Activated CD8-positive, alpha-beta T cell treated with anti-CD3 and anti-CD28 coated beads, Interleukin-2, amount 10 ng/mL, durations not matched to agents 7 days and 5 days (primary cell): ENCODE measurements around the gene FOXD4. TPM values are rescaled to one million over a fixed set of nuclear protein-coding genes. Genes with fewer than 3 reads are reported as not detected.
"Not testable (repeated sequence)": the region's sequence is repeated elsewhere in the genome, so short reads cannot be mapped to it uniquely, and the experiment has no call there.

Source experiments
- ATAC-seq: fragments of 150-1000 bp; cut with Tn5 transposase; one replicate; pipeline ENCODE4 v1.10.0; 2021; ENCODE audit warnings: moderate library complexity
- CTCF ChIA-PET: fragments of 350-600 bp; sonication (Branson Sonifier 250); formaldehyde crosslinking; loops from one replicate; lab custom pipeline; 2021; ENCODE audit warnings: antibody characterized with exemption; lab: Charles Lee
- POLR2A ChIA-PET: fragments of 350-600 bp; sonication (Branson Sonifier 250); formaldehyde crosslinking; loops from one replicate; lab custom pipeline; 2021; ENCODE audit warnings: antibody characterized with exemption; lab: Charles Lee
- DNase-seq: peaks from one replicate; pipeline ENCODE4 v3.0.0-alpha.2; 2020
- H3K27ac Mint-ChIP-seq: one replicate; pipeline ENCODE4 v1.8.0; 2021; ENCODE audit warnings: mild to moderate bottlenecking, mixed read lengths
- H3K27me3 Mint-ChIP-seq: one replicate; pipeline ENCODE4 v1.8.0; 2021; ENCODE audit warnings: low read depth, mixed read lengths
- H3K36me3 Mint-ChIP-seq: one replicate; pipeline ENCODE4 v1.8.0; 2021; ENCODE audit warnings: low read depth, mixed read lengths
- H3K4me1 Mint-ChIP-seq: one replicate; pipeline ENCODE4 v1.8.0; 2021; ENCODE audit warnings: low read depth, mixed read lengths
- H3K4me3 Mint-ChIP-seq: one replicate; pipeline ENCODE4 v1.8.0; 2021; ENCODE audit warnings: mild to moderate bottlenecking, mixed read lengths
- H3K9me3 Mint-ChIP-seq: one replicate; pipeline ENCODE4 v1.8.0; 2022; ENCODE audit warnings: mixed read lengths; ENCODE audit not compliant: insufficient read depth
- total RNA-seq, 2 experiments: library from RNA; stranded (reverse); gene quantifications; one replicate each; pipeline ENCODE4 v1.2.3, GENCODE V29; 2021

FOXD4 gene
- total RNA-seq, result under 1 TPM in 1 of 2 experiments, not detected in 1; 0.52 TPM

- CTCF ChIA-PET, POLR2A ChIA-PET, H3K9me3 Mint-ChIP-seq, DNase-seq, ATAC-seq, H3K36me3 Mint-ChIP-seq, H3K27ac Mint-ChIP-seq: not testable (repeated sequence)
- Mint-ChIP-seq H3K4me1 (peaks cover 25% of the 10 kb centered on the region), H3K27me3 (peaks cover 25% of the 10 kb centered on the region), H3K4me3 (peak within 1 kb of the TSS; percentile 36)
Observed at GRCh38 chr9:117995-118467, at the start of gene FOXD4. Gene FOXD4 (minus strand): TSS chr9:118417. CDS start chr9:118119, 298 bp downstream.

GRCh38 chr9:159871-160270 lies 41.7 kb upstream of the FOXD4 start:
- H3K27me3 Mint-ChIP-seq, CTCF ChIA-PET, H3K27ac Mint-ChIP-seq, H3K4me3 Mint-ChIP-seq, H3K4me1 Mint-ChIP-seq, H3K9me3 Mint-ChIP-seq, H3K36me3 Mint-ChIP-seq, DNase-seq, ATAC-seq, POLR2A ChIA-PET: not testable (repeated sequence)

- H3K9me3 Mint-ChIP-seq, H3K27ac Mint-ChIP-seq, H3K27me3 Mint-ChIP-seq, CTCF ChIA-PET, H3K36me3 Mint-ChIP-seq, ATAC-seq, DNase-seq, POLR2A ChIA-PET, H3K4me1 Mint-ChIP-seq, H3K4me3 Mint-ChIP-seq: not testable (repeated sequence)
Observed at GRCh38 chr9:151173-151572, 33.0 kb upstream of the FOXD4 start.

GRCh38 chr9:139880-140279 lies 21.7 kb upstream of the FOXD4 start:
- H3K27me3 Mint-ChIP-seq, H3K9me3 Mint-ChIP-seq, H3K36me3 Mint-ChIP-seq, CTCF ChIA-PET, H3K4me3 Mint-ChIP-seq, DNase-seq, H3K4me1 Mint-ChIP-seq, POLR2A ChIA-PET, ATAC-seq, H3K27ac Mint-ChIP-seq: not testable (repeated sequence)

GRCh38 chr9:117144-117994 lies 848 bp downstream of the FOXD4 start:
- DNase-seq, result peak; percentile 54
- H3K27ac Mint-ChIP-seq, CTCF ChIA-PET, H3K9me3 Mint-ChIP-seq, H3K36me3 Mint-ChIP-seq, POLR2A ChIA-PET, ATAC-seq: not testable (repeated sequence)
- Mint-ChIP-seq H3K4me3 (peak overlapping the region; percentile 36), H3K27me3 (peaks cover 31% of the 10 kb centered on the region), H3K4me1 (peaks cover 27% of the 10 kb centered on the region)

- H3K27ac Mint-ChIP-seq, H3K36me3 Mint-ChIP-seq, H3K9me3 Mint-ChIP-seq, ATAC-seq, CTCF ChIA-PET, POLR2A ChIA-PET, DNase-seq: not testable (repeated sequence)
- peak overlapping the region; percentile 36 for H3K4me3 Mint-ChIP-seq
- peaks cover 34% of the 10 kb centered on the region for H3K27me3 Mint-ChIP-seq
- H3K4me1 Mint-ChIP-seq, result peaks cover 27% of the 10 kb centered on the region
Observed at GRCh38 chr9:116239-117077, 1.8 kb downstream of the FOXD4 start.

GRCh38 chr9:115118-115451 lies 3.1 kb downstream of the FOXD4 start:
- CTCF ChIA-PET, POLR2A ChIA-PET, H3K9me3 Mint-ChIP-seq, H3K27ac Mint-ChIP-seq, H3K36me3 Mint-ChIP-seq, ATAC-seq, DNase-seq: not testable (repeated sequence)
- Mint-ChIP-seq H3K4me3 (peak overlapping the region; percentile 48), H3K4me1 (peaks cover 27% of the 10 kb centered on the region), H3K27me3 (peaks cover 34% of the 10 kb centered on the region)

GRCh38 chr9:114267-115117 lies 3.7 kb downstream of the FOXD4 start:
- ATAC-seq, result peak; percentile 45
- POLR2A ChIA-PET, H3K36me3 Mint-ChIP-seq, DNase-seq, CTCF ChIA-PET, H3K9me3 Mint-ChIP-seq: not testable (repeated sequence)
- peak overlapping the region; percentile 22 for H3K27ac Mint-ChIP-seq
- peaks cover 38% of the 10 kb centered on the region for H3K27me3 Mint-ChIP-seq
- H3K4me3 Mint-ChIP-seq, result peak overlapping the region; percentile 69
- peaks cover 27% of the 10 kb centered on the region for H3K4me1 Mint-ChIP-seq

GRCh38 chr9:113468-114266 lies 4.5 kb downstream of the FOXD4 start:
- POLR2A ChIA-PET, H3K27ac Mint-ChIP-seq: not testable (repeated sequence)
- peaks cover 42% of the 10 kb centered on the region for H3K27me3 Mint-ChIP-seq

GRCh38 chr9:112589-113467 lies 5.4 kb downstream of the FOXD4 start:
- CTCF ChIA-PET, DNase-seq, H3K27ac Mint-ChIP-seq, ATAC-seq, H3K36me3 Mint-ChIP-seq, H3K9me3 Mint-ChIP-seq, POLR2A ChIA-PET: not testable (repeated sequence)
- Mint-ChIP-seq H3K4me3 (peak overlapping the region; percentile 50), H3K27me3 (peaks cover 40% of the 10 kb centered on the region), H3K4me1 (peaks cover 24% of the 10 kb centered on the region)

More at GRCh38 chr9:113468-114266, 4.5 kb downstream of the FOXD4 start:
- DNase-seq, H3K9me3 Mint-ChIP-seq, H3K36me3 Mint-ChIP-seq, CTCF ChIA-PET: not testable (repeated sequence)
- ATAC-seq, result peak; percentile 67
- Mint-ChIP-seq H3K4me3 (peak overlapping the region; percentile 69), H3K4me1 (peaks cover 27% of the 10 kb centered on the region)
